ENCODE data around the gene AKAP1. TPM values are rescaled to one million over a fixed set of nuclear protein-coding genes. Genes with fewer than 3 reads are reported as not detected.

Gene AKAP1
- total and polyA plus RNA-seq, 5 donors = 92.3 to 194 (median 161) TPM

DNA sequence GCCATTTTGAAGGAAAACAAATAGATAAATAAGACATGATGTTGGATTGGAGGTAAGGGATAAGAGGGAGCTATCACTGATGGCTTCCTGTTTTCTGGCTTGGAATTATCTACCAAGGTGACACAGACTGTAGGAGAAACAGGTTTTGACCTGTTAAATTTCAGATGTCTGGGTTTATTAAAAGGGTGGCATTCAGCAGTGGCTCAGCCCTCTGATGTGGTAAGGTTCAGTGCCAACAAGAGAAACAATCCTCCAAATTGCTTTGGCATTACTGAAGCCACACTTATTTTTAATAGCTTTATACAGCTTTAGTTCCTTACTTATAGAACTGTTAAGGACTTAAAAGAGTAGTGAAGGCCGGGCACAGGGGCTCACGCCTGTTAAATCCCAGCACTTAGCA lies 37.0 kb upstream of the AKAP1 start:
- Histone ChIP-seq H3K9me3 (ENCODE audit: control insufficient read depth, low read length) (no peaks in the 10 kb centered on the region), H3K27ac (ENCODE audit: low read length) (no peak overlapping the region), H3K4me3 (ENCODE audit: low read length) (no peak overlapping the region), H3K4me1 (ENCODE audit: control insufficient read depth, insufficient read depth, low read length) (no peaks in the 10 kb centered on the region), H3K27me3 (ENCODE audit: control insufficient read depth, insufficient read depth) (no peaks in the 10 kb centered on the region)
- intact Hi-C loops (cut with DNase I) = no loop called here
- DNase-seq (no peak), ATAC-seq (no peak)
- 90% methylated on average over 2 of the region's 2 CpGs for WGBS

DNA sequence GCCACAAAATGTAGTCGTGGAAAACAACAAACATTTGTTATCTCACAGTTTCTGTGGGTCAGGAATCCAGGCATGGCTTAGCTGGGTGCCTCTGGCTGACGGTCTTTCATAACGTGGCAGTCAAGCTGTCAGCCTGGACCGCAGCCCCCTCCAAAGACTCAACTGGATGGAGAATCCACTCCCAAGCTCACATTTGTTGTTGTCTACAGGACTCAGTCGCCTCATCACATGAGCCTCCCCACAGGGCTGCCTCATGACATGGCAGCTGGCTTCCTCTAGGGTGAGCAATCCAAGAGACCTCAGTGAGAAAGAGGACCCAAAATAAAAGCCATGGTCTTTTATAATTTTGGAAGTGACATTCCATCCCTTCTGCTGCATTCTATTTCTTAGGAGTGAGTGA lies 34.7 kb upstream of the AKAP1 start:
- ATAC-seq (no peak), DNase-seq (no peak)
- H3K4me1 ChIP-seq (ENCODE audit: control insufficient read depth, insufficient read depth, low read length) = no peaks in the 10 kb centered on the region
- no peaks in the 10 kb centered on the region for H3K27me3 ChIP-seq (ENCODE audit: control insufficient read depth, insufficient read depth)
- H3K9me3 ChIP-seq (ENCODE audit: control insufficient read depth, low read length) = no peaks in the 10 kb centered on the region
- intact Hi-C loops (cut with DNase I) = no loop called here
- WGBS = 44% methylated on average over 5 of the region's 5 CpGs
- no peak overlapping the region for H3K4me3 ChIP-seq (ENCODE audit: low read length)
- H3K27ac ChIP-seq (ENCODE audit: low read length) = peak overlapping the region; percentile 23

DNA sequence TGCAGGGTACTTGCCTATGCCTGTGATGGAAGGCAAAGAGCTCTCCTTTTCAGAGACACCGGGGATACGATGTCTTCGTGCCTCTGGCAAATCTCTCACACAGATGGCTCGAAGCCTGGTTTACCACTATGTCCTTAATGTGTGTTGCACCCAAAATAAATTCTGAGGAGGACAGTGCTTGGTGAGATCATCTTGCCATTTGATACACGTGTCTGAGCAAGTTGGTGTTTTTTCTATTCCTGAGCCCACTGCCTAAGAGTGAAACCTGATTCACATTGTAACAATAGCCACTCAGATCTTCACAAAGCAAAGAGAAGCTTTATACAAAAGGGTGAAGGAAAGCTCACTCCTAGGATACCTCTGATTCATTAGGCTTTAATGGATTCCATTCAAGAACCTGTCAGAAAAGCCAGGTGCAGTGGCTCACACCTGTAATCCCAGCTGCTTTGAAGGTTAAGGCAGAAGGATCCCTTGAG lies 33.1 kb upstream of the AKAP1 start:
- peak overlapping the region; percentile 78 for H3K27ac ChIP-seq (ENCODE audit: low read length)
- ATAC-seq (peak; percentile 64 to 73), DNase-seq (no peak)
- H3K4me1 ChIP-seq (ENCODE audit: control insufficient read depth, insufficient read depth, low read length) = no peaks in the 10 kb centered on the region
- no peaks in the 10 kb centered on the region for H3K27me3 ChIP-seq (ENCODE audit: control insufficient read depth, insufficient read depth)
- H3K4me3 ChIP-seq (ENCODE audit: low read length) = no peak overlapping the region
- no peaks in the 10 kb centered on the region for H3K9me3 ChIP-seq (ENCODE audit: control insufficient read depth, low read length)
- 58% methylated on average over 5 of the region's 5 CpGs for WGBS
- intact Hi-C loops (cut with DNase I) = no loop called here

DNA sequence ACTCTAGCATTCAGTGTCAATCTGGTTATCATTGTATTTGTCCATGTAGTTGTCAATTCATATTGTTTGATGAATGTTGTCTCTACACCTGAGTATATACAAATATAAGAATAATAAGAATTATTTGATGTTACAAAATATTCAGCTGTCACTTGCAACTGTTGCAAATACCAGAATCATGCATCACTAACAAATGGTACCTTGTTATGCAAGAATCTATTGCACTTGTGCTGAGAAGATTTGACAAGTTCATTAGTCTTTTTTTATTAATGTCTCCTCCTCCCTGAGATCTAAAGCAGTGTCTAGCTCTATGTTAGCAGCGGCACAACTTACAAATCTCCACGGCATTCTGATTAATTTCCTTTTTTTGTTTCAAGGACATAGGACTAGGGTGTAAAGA lies 22.2 kb upstream of the AKAP1 start:
- intact Hi-C loops (cut with DNase I) = no loop called here
- 86% methylated on average over 2 of the region's 2 CpGs for WGBS

DNA sequence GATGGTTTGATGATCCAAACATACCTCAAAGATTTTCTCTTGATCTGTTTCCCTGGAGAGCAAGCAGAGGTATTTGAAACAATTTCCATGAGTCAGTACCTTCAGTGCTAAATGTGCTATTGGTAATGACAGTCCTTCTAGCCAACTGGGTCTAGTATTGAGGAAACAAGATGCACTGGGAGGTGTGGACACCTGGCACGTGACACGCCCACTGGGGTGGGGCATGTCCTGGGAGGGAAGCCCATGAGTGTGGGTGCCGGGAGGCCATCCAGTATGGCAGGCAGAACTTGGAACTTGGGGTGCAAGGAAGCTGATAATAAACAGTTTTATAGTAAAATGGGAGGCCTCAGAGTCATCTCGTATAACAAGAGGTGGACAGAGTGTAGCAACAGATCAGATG lies 17.9 kb upstream of the AKAP1 start:
- Histone ChIP-seq H3K27me3 (ENCODE audit: control insufficient read depth, insufficient read depth) (no peaks in the 10 kb centered on the region), H3K27ac (ENCODE audit: low read length) (no peak overlapping the region), H3K4me3 (ENCODE audit: low read length) (no peak overlapping the region), H3K4me1 (ENCODE audit: control insufficient read depth, insufficient read depth, low read length) (no peaks in the 10 kb centered on the region), H3K9me3 (ENCODE audit: control insufficient read depth, low read length) (no peaks in the 10 kb centered on the region)
- DNase-seq (no peak), ATAC-seq (no peak)
- 91% methylated on average over 4 of the region's 4 CpGs for WGBS
- intact Hi-C loops (cut with DNase I) = no loop called here

More for the DNA sequence above, 22.2 kb upstream of the AKAP1 start:
- DNase-seq = no peak
- Histone ChIP-seq H3K27me3 (ENCODE audit: control insufficient read depth, insufficient read depth) (no peaks in the 10 kb centered on the region), H3K27ac (ENCODE audit: low read length) (no peak overlapping the region), H3K4me3 (ENCODE audit: low read length) (no peak overlapping the region), H3K9me3 (ENCODE audit: control insufficient read depth, low read length) (no peaks in the 10 kb centered on the region), H3K4me1 (ENCODE audit: control insufficient read depth, insufficient read depth, low read length) (no peaks in the 10 kb centered on the region)
- ATAC-seq = no peak

DNA sequence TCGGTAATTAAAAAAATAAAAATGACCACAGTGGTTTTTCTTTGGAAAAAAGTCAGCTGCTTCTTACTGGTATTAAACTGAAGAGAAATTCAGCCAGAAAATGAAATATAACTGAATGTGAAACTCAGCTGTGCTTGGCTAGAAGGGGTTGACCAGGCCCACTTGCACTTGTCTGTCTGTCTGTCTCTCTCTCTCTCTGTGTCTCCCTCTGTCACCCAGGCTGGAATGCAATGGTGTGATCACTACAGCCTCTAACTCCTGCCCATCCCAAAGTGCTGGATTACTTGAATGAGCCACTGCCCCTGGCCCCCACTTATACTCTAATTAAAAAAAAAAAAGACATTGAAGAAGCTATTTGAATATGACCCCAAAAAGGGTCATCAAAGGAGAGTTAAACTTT lies 17.3 kb upstream of the AKAP1 start:
- DNase-seq (no peak), ATAC-seq (no peak)
- Histone ChIP-seq H3K27me3 (ENCODE audit: control insufficient read depth, insufficient read depth) (no peaks in the 10 kb centered on the region), H3K27ac (ENCODE audit: low read length) (no peak overlapping the region), H3K4me3 (ENCODE audit: low read length) (no peak overlapping the region), H3K9me3 (ENCODE audit: control insufficient read depth, low read length) (no peaks in the 10 kb centered on the region), H3K4me1 (ENCODE audit: control insufficient read depth, insufficient read depth, low read length) (no peaks in the 10 kb centered on the region)
- 88% methylated on average over 1 of the region's 1 CpG for WGBS
- intact Hi-C loops (cut with DNase I) = no loop called here

DNA sequence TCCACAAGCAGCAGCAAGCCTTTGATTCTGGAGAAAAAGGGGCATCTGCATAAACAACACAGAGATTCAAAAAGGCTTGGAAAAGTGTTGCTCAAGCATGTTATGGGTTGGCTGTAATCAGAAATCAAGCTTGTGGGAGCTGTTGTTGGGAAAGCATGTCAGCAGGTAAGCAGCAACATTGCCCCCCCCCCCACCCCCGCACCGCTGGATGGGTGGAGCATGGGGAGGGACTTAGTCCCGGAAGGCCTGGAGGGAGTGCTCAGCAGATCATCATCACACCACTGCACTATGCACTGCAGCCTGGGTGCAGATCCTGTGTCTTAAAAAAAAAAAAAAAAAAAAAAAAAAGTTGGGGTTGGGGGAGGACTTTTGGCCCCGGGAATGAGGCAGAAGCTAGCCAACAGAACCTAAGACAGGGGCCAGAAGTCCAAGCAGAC lies 16.8 kb upstream of the AKAP1 start:
- ATAC-seq (peak; percentile 40 to 63), DNase-seq (no peak)
- intact Hi-C loops (cut with DNase I) = no loop called here
- Histone ChIP-seq H3K4me3 (ENCODE audit: low read length) (no peak overlapping the region), H3K9me3 (ENCODE audit: control insufficient read depth, low read length) (no peaks in the 10 kb centered on the region), H3K27me3 (ENCODE audit: control insufficient read depth, insufficient read depth) (no peaks in the 10 kb centered on the region), H3K4me1 (ENCODE audit: control insufficient read depth, insufficient read depth, low read length) (no peaks in the 10 kb centered on the region), H3K27ac (ENCODE audit: low read length) (no peak overlapping the region)
- 21% methylated on average over 4 of the region's 4 CpGs for WGBS

DNA sequence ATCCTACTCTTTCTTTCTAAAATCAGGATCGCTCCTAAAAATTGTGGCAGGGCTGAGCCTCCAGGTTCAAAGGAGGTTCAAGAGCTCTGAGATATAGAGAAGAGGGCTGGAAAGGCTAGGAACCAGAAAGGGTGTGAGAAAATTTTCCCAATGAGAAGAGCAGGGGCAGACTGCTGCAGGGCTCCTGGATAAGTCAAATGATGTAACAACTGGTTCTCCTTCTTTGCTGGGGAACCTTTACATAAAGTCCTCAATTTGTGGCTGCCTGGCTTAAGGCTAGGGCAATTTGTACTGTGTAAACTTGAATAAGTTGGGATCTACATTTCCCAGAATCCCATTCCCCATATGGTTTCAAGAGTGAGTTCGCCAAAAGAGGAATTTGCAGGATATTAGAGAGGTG lies 16.3 kb upstream of the AKAP1 start:
- WGBS = 87% methylated on average over 2 of the region's 2 CpGs
- H3K4me1 ChIP-seq (ENCODE audit: control insufficient read depth, insufficient read depth, low read length) = no peaks in the 10 kb centered on the region
- intact Hi-C loops (cut with DNase I) = no loop called here
- H3K9me3 ChIP-seq (ENCODE audit: control insufficient read depth, low read length) = no peaks in the 10 kb centered on the region
- H3K4me3 ChIP-seq (ENCODE audit: low read length) = no peak overlapping the region
- ATAC-seq (no peak), DNase-seq (no peak)
- no peak overlapping the region for H3K27ac ChIP-seq (ENCODE audit: low read length)
- no peaks in the 10 kb centered on the region for H3K27me3 ChIP-seq (ENCODE audit: control insufficient read depth, insufficient read depth)

DNA sequence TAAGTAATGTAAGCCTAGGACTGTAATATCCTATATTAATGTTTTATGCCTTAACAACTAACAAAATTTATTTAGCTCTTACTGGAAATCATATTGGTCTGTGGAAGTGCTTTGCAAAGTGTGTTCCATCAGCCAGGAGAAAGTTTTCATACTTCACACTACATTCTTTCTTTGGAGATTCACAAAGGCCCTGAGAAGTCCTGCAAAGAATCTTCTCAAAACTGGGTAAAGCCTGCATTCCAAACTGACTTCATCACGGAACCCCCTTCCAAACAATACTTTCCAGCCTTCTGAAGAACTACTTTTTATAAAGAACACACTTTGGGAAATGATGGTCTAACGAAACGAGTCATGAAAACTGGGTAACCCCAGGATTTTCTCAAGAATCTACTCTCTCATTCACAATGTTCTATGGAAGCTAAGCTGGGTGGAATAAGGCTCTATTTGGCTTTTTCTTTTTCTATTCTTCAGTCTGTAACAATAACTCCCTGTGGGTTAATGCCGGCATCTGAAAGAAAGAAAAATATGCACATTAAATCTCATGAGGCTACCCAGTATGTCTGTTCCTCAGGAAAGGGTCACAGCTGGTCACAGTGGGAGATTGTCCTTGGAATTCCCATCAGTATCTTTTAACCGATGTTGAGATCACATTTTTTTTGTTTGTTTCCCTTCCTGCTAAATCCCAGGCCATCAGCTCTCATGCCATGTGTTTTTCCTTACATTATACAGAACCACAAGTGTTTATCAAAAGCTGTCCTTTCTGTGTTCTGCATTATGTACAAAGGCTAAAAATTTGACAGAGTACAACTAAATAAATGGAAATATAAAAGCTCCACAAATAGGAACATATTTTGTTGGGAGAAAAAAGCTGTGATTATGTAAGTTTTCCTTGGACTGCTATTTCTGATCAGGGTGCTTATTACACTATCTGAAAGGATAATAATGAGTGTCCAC lies 12.8 kb upstream of the AKAP1 start:
- Histone ChIP-seq H3K27ac (ENCODE audit: low read length) (no peak overlapping the region), H3K27me3 (ENCODE audit: control insufficient read depth, insufficient read depth) (no peaks in the 10 kb centered on the region), H3K9me3 (ENCODE audit: control insufficient read depth, low read length) (no peaks in the 10 kb centered on the region), H3K4me1 (ENCODE audit: control insufficient read depth, insufficient read depth, low read length) (no peaks in the 10 kb centered on the region), H3K4me3 (ENCODE audit: low read length) (no peak overlapping the region)
- intact Hi-C loops (cut with DNase I) = no loop called here
- 56% methylated on average over 5 of the region's 5 CpGs for WGBS
- no peak for ATAC-seq
- no peak for DNase-seq

DNA sequence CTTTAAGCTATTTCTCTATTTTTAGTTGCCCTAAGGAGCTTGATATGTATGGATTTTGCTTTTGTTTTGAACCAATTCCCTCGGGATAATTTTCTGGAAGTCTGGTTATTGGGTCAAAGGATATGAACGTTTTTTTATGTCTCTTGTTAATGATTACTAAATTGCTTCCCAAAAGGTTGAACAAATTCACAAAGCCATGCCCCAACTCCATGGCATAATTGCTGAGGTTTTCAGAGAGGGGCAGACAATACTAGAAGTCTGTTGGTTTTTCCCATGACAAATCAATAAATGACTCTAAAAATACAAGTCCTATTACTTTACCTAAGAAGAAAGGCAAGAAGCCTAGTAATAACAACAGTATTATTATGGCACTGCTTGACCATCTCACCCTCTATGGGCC lies 11.4 kb upstream of the AKAP1 start:
- WGBS = 59% methylated on average over 2 of the region's 2 CpGs
- intact Hi-C loops (cut with DNase I) = no loop called here
- Histone ChIP-seq H3K27me3 (ENCODE audit: control insufficient read depth, insufficient read depth) (no peaks in the 10 kb centered on the region), H3K27ac (ENCODE audit: low read length) (no peak overlapping the region), H3K4me3 (ENCODE audit: low read length) (no peak overlapping the region), H3K9me3 (ENCODE audit: control insufficient read depth, low read length) (no peaks in the 10 kb centered on the region), H3K4me1 (ENCODE audit: control insufficient read depth, insufficient read depth, low read length) (no peaks in the 10 kb centered on the region)
- ATAC-seq (no peak), DNase-seq (no peak)

DNA sequence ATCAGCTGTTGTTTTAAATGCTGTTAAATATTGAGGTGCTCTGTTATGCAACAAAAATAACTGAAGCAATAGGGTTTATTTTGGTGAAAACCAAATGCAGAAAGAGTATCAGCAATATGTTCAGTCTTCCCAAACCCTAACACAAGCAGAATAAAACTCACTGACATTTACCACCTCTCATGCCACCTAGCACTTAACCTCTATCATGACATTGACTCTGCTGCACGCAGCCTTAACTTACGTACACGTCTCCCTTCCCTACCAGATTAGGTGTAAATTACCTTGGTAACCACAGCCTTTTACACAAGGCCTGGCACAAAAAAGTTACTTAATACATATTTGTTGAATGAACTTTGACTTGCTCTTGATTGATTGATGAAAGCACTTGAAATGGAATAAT lies 9.9 kb upstream of the AKAP1 start:
- no peak for ATAC-seq
- Histone ChIP-seq H3K4me1 (ENCODE audit: control insufficient read depth, insufficient read depth, low read length) (no peaks in the 10 kb centered on the region), H3K9me3 (ENCODE audit: control insufficient read depth, low read length) (no peaks in the 10 kb centered on the region), H3K27me3 (ENCODE audit: control insufficient read depth, insufficient read depth) (no peaks in the 10 kb centered on the region), H3K4me3 (ENCODE audit: low read length) (no peak overlapping the region), H3K27ac (ENCODE audit: low read length) (no peak overlapping the region)
- WGBS = 64% methylated on average over 3 of the region's 3 CpGs
- no peak for DNase-seq
- intact Hi-C loops (cut with DNase I) = no loop called here
